Measurements from ENCODE around the gene NHP2.

The NHP2 gene

DNA sequence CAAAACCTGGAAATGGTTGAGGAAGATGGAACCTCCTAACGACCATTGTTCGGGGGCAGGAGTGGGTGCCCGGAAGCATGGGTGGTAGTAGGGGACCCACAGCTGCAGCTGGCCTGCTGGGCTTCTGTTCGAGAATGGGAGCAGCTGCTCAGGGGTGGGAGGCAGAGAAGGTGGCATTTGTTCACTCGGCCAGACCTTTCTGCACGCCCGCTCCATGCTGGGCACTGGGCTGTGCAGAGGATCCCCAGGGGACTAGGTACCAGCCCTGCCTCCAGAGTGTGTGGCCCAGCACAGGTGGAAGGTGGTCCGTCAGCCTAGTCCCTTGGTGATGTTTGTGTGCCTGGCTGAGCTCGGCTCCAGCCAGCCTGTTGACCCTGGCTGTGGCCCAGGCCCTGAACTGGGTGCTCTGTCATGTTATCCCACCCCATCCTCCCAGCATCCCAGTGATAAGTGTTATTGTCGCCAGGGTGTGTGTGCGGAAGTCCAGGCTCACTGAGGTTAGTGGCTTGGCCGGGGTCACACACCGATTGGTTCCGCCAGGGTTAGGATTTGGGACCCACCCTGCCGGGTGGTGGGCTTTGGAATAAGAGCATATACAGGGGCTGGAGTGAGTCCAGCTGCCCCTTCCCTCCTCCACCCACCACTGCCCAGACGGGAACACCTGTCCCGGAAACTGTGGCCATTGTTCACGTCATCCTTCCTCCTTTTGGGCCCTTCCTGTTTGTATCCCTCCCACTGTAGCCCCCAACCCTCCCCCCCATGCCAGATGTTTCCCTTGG lies 35.6 kb downstream of the NHP2 start:
- Histone ChIP-seq H3K27ac (no peak overlapping the region), H2AFZ (ENCODE audit: low read depth) (no peak overlapping the region), H3K79me2 (ENCODE audit: insufficient read depth, low read depth) (no peaks in the 10 kb centered on the region), H3K27me3 (ENCODE audit: insufficient read depth, low read depth) (no peaks in the 10 kb centered on the region), H3K36me3 (ENCODE audit: insufficient read depth) (no peaks in the 10 kb centered on the region), H4K20me1 (ENCODE audit: insufficient read depth) (no peaks in the 10 kb centered on the region), H3K4me2 (no peak overlapping the region), H3K4me1 (ENCODE audit: low read depth, poor library complexity, severe bottlenecking) (peaks cover 14% of the 10 kb centered on the region), H3K9ac (no peak overlapping the region), H3K4me3 (IDR thresholded peaks at IDR 0.05; ENCODE audit: insufficient read depth, low read depth, low read length) (no peak overlapping the region)
- TF ChIP-seq CTCF (conservative IDR thresholded peaks at IDR 0.05; ENCODE audit: low read depth, low read length), result no peak

GRCh38 chr5:178116143-178116885 lies 37.4 kb downstream of the NHP2 start:
- Histone ChIP-seq H3K79me2 (ENCODE audit: insufficient read depth, low read depth) (no peaks in the 10 kb centered on the region), H3K4me2 (no peak overlapping the region)

GRCh38 chr5:178115814-178116142 lies 37.9 kb downstream of the NHP2 start:
- no peak for TF ChIP-seq CTCF (conservative IDR thresholded peaks at IDR 0.05; ENCODE audit: low read depth, low read length)
- Histone ChIP-seq H3K79me2 (ENCODE audit: insufficient read depth, low read depth) (no peaks in the 10 kb centered on the region), H3K4me1 (ENCODE audit: low read depth, poor library complexity, severe bottlenecking) (peaks cover 5% of the 10 kb centered on the region), H3K36me3 (ENCODE audit: insufficient read depth) (no peaks in the 10 kb centered on the region), H3K9ac (no peak overlapping the region), H4K20me1 (ENCODE audit: insufficient read depth) (no peaks in the 10 kb centered on the region), H2AFZ (ENCODE audit: low read depth) (no peak overlapping the region), H3K27me3 (ENCODE audit: insufficient read depth, low read depth) (no peaks in the 10 kb centered on the region), H3K4me2 (no peak overlapping the region), H3K4me3 (IDR thresholded peaks at IDR 0.05; ENCODE audit: insufficient read depth, low read depth, low read length) (no peak overlapping the region), H3K27ac (no peak overlapping the region)

More at GRCh38 chr5:178116143-178116885, 37.4 kb downstream of the NHP2 start:
- H3K4me3 ChIP-seq (IDR thresholded peaks at IDR 0.05; ENCODE audit: insufficient read depth, low read depth, low read length), result no peak overlapping the region
- no peak overlapping the region for H3K9ac ChIP-seq
- H4K20me1 ChIP-seq (ENCODE audit: insufficient read depth), result no peaks in the 10 kb centered on the region
- H3K36me3 ChIP-seq (ENCODE audit: insufficient read depth), result no peaks in the 10 kb centered on the region
- H3K4me1 ChIP-seq (ENCODE audit: low read depth, poor library complexity, severe bottlenecking), result peaks cover 6% of the 10 kb centered on the region
- no peak overlapping the region for H3K27ac ChIP-seq
- no peak overlapping the region for H2AFZ ChIP-seq (ENCODE audit: low read depth)
- no peaks in the 10 kb centered on the region for H3K27me3 ChIP-seq (ENCODE audit: insufficient read depth, low read depth)
- TF ChIP-seq CTCF (conservative IDR thresholded peaks at IDR 0.05; ENCODE audit: low read depth, low read length), result no peak

GRCh38 chr5:178115136-178115813 lies 38.4 kb downstream of the NHP2 start:
- peaks cover under 1% of the 10 kb centered on the region for H3K4me1 ChIP-seq (ENCODE audit: low read depth, poor library complexity, severe bottlenecking)
- no peak overlapping the region for H3K4me3 ChIP-seq (IDR thresholded peaks at IDR 0.05; ENCODE audit: insufficient read depth, low read depth, low read length)
- H3K27ac ChIP-seq, result no peak overlapping the region
- H3K4me2 ChIP-seq, result no peak overlapping the region
- no peak for TF ChIP-seq CTCF (conservative IDR thresholded peaks at IDR 0.05; ENCODE audit: low read depth, low read length)
- H3K9ac ChIP-seq, result no peak overlapping the region
- H3K27me3 ChIP-seq (ENCODE audit: insufficient read depth, low read depth), result no peaks in the 10 kb centered on the region
- no peaks in the 10 kb centered on the region for H4K20me1 ChIP-seq (ENCODE audit: insufficient read depth)
- H2AFZ ChIP-seq (ENCODE audit: low read depth), result no peak overlapping the region
- no peaks in the 10 kb centered on the region for H3K79me2 ChIP-seq (ENCODE audit: insufficient read depth, low read depth)
- H3K36me3 ChIP-seq (ENCODE audit: insufficient read depth), result no peaks in the 10 kb centered on the region

Measured in KMS-11 (cell line).